ENCODE results near the gene HRC. TPM values are rescaled to one million over a fixed set of nuclear protein-coding genes. Genes with fewer than 3 reads are reported as not detected.

Gene HRC
- polyA plus RNA-seq, 3 donors: not detected

- Histone ChIP-seq H3K4me1 (ENCODE audit: control insufficient read depth in 1 of 2, insufficient read depth in 2 of 2, low read length in 2 of 2) (peaks cover 8 to 30% of the 10 kb centered on the region in 2 donors), H3K4me2 (replicated peaks; ENCODE audit: extremely low read depth, low read length, poor library complexity, severe bottlenecking) (peak within 1 kb of the TSS; percentile 94), H3K9me3 (replicated peaks in 1 of 2; ENCODE audit: control insufficient read depth in 1 of 2, insufficient read depth in 1 of 2, low read length in 2 of 2) (no peaks in the 10 kb centered on the region), H3K4me3 (replicated peaks in 1 of 3; ENCODE audit: low read depth in 2 of 3, low read length in 3 of 3) (peak within 1 kb of the TSS; percentile 62 to 84 (median 69)), H3K27me3 (ENCODE audit: control insufficient read depth in 2 of 2, insufficient read depth in 2 of 2, low read length in 2 of 2) (peaks cover 7 to 39% of the 10 kb centered on the region in 2 donors), H4K20me1 (ENCODE audit: insufficient read depth, low read length) (no peaks in the 10 kb centered on the region), H3K27ac (ENCODE audit: low read depth in 1 of 2, low read length in 2 of 2) (no peak within 1 kb of the TSS), H3K9ac (ENCODE audit: insufficient read depth, low read length, poor library complexity, severe bottlenecking) (peak within 1 kb of the TSS; percentile 53), H3K36me3 (replicated peaks in 1 of 2; ENCODE audit: control insufficient read depth in 1 of 2, insufficient read depth in 2 of 2, low read length in 2 of 2) (no peaks in the 10 kb centered on the region), H3K79me2 (ENCODE audit: insufficient read depth, low read length) (no peaks in the 10 kb centered on the region), H2AFZ (ENCODE audit: insufficient read depth, low read depth, low read length, poor library complexity, severe bottlenecking) (peak within 1 kb of the TSS; percentile 81)
- no peak for TF ChIP-seq CTCF (IDR thresholded peaks at IDR 0.05)
- Mint-ChIP-seq H3K27ac (peak within 1 kb of the TSS in 2 of 7 donors; percentile 24 to 65), H3K4me3 (peak within 1 kb of the TSS; percentile 75 to 96), H3K27me3 (ENCODE audit: low read depth in 3 of 3) (peaks cover 42 to 70% (median 65%) of the 10 kb centered on the region in 3 donors), H3K4me1 (peaks cover 23% of the 10 kb centered on the region), H3K36me3 (no peaks in the 10 kb centered on the region), H3K9me3 (peaks cover 2 to 9% (median 6%) of the 10 kb centered on the region in 7 donors)
- under 1% methylated on average over 26 of the region's 41 CpGs for WGBS (ENCODE audit: insufficient coverage)
- DNase-seq: no peak
- intact Hi-C loops (cut with micrococcal nuclease): no loop called here
Measured at GRCh38 chr19:49157445-49158224, 2.4 kb upstream of the HRC start, which contains the start of gene TRPM4. TSS of gene TRPM4 (plus strand) at chr19:49157792. CDS start at chr19:49157867, 75 bp downstream.

- Histone ChIP-seq H3K4me1 (ENCODE audit: control insufficient read depth in 1 of 2, insufficient read depth in 2 of 2, low read length in 2 of 2) (peaks cover 18 to 43% of the 10 kb centered on the region in 2 donors), H3K4me3 (replicated peaks in 1 of 3; ENCODE audit: low read depth in 2 of 3, low read length in 3 of 3) (no peak overlapping the region), H3K27me3 (ENCODE audit: control insufficient read depth in 2 of 2, insufficient read depth in 2 of 2, low read length in 2 of 2) (peaks cover 13 to 54% of the 10 kb centered on the region in 2 donors), H3K9ac (ENCODE audit: insufficient read depth, low read length, poor library complexity, severe bottlenecking) (no peak overlapping the region), H3K4me2 (replicated peaks; ENCODE audit: extremely low read depth, low read length, poor library complexity, severe bottlenecking) (no peak overlapping the region), H3K27ac (ENCODE audit: low read depth in 1 of 2, low read length in 2 of 2) (no peak overlapping the region), H3K36me3 (replicated peaks in 1 of 2; ENCODE audit: control insufficient read depth in 1 of 2, insufficient read depth in 2 of 2, low read length in 2 of 2) (no peaks in the 10 kb centered on the region), H2AFZ (ENCODE audit: insufficient read depth, low read depth, low read length, poor library complexity, severe bottlenecking) (no peak overlapping the region), H3K79me2 (ENCODE audit: insufficient read depth, low read length) (no peaks in the 10 kb centered on the region), H3K9me3 (replicated peaks in 1 of 2; ENCODE audit: control insufficient read depth in 1 of 2, insufficient read depth in 1 of 2, low read length in 2 of 2) (peaks cover 12 to 14% of the 10 kb centered on the region in 2 donors), H4K20me1 (ENCODE audit: insufficient read depth, low read length) (no peaks in the 10 kb centered on the region)
- Mint-ChIP-seq H3K27ac (peak overlapping the region in 1 of 7 donors; percentile 24), H3K36me3 (peaks cover 0 to 3% of the 10 kb centered on the region in 2 donors), H3K4me3 (peak overlapping the region in 1 of 2 donors; percentile 29), H3K9me3 (peaks cover 12 to 22% (median 16%) of the 10 kb centered on the region in 7 donors), H3K4me1 (peaks cover 34% of the 10 kb centered on the region), H3K27me3 (ENCODE audit: low read depth in 3 of 3) (peaks cover 56 to 87% (median 74%) of the 10 kb centered on the region in 3 donors)
- DNase-seq: no peak
- WGBS (ENCODE audit: insufficient coverage): 45% methylated on average over 3 of the region's 4 CpGs
- intact Hi-C loops (cut with micrococcal nuclease): no loop called here
- TF ChIP-seq CTCF (IDR thresholded peaks at IDR 0.05): no peak
Measured at GRCh38 chr19:49155820-49156346, 687 bp upstream of the HRC start.

Data from CD14-positive monocyte (primary cell).